H1 (cell line): ENCODE measurements around the gene HDAC10. TPM values are rescaled to one million over a fixed set of nuclear protein-coding genes. Genes with fewer than 3 reads are reported as not detected.

ENCODE experiments used
- CHD7 ChIP-seq: fragments of 300-600 bp; sonication (generic); IDR thresholded peaks from 2 replicates; pipeline ENCODE4 v1.7.1; 2012; ENCODE audit warnings: low read length, moderate library complexity, mild to moderate bottlenecking, inconsistent platforms; ENCODE audit not compliant: insufficient replicate concordance
- GTF2F1 ChIP-seq: IDR thresholded peaks from 2 replicates; pipeline ENCODE4 v1.6.1; 2012; ENCODE audit warnings: low read depth, low read length, improper control_type of control experiment, borderline replicate concordance
- JUN ChIP-seq: IDR thresholded peaks from 2 replicates; pipeline ENCODE4 v1.6.1; 2011; ENCODE audit warnings: low read depth, mild to moderate bottlenecking, improper control_type of control experiment, low read length
- NANOG ChIP-seq: IDR thresholded peaks from 2 replicates; pipeline ENCODE4 v1.6.1; 2011; ENCODE audit warnings: low read length, low read depth, mild to moderate bottlenecking, inconsistent platforms; ENCODE audit not compliant: insufficient read depth, poor library complexity, severe bottlenecking
- SAP30 ChIP-seq: fragments of 300-600 bp; sonication (generic); IDR thresholded peaks from 2 replicates; pipeline ENCODE4 v1.7.1; 2012; ENCODE audit warnings: low read length, moderate library complexity, mild to moderate bottlenecking, inconsistent platforms; ENCODE audit not compliant: insufficient read depth, insufficient replicate concordance
- YY1 ChIP-seq: IDR thresholded peaks from 2 replicates; pipeline ENCODE4 v1.6.1; 2011; ENCODE audit warnings: low read depth, mild to moderate bottlenecking, low read length
- polyA plus RNA-seq, 7 experiments: library from polyadenylated mRNA; depleted of rRNA in 3 of 7; stranded (reverse) in 5 of 7; unstranded in 2 of 7; fragments of >200 nt in 5 of 7; fragments of 200-250 nt in 2 of 7; gene quantifications; 1 replicate in 5 of 7; 2 replicates in 1 of 7; 4 replicates in 1 of 7; pipeline versions ENCODE4 v1.2.1 to v1.2.3, GENCODE V29; 2011 to 2013; ENCODE audit warnings: missing spikeins in 2 of 7, mixed read lengths in 2 of 7
- total RNA-seq: library from RNA; stranded (reverse); fragmentation: NEBNext Ultra II Directional; extraction: Animal tissue kit (Norgen Biotek cat#: 25700); gene quantifications from 2 replicates; pipeline ENCODE4 v1.2.1, GENCODE V29; 2021
- TF ChIP-seq, protein P1 (sequence below): IDR thresholded peaks from 2 replicates; pipeline ENCODE4 v1.6.1; 2012; ENCODE audit warnings: low read length, inconsistent platforms

Gene HDAC10
- total and polyA plus RNA-seq, 2 of the 8 experiments (the other 6 are each of a cell fraction or from before 2014, with no cell fraction given): 11.2 to 26.4 TPM

DNA sequence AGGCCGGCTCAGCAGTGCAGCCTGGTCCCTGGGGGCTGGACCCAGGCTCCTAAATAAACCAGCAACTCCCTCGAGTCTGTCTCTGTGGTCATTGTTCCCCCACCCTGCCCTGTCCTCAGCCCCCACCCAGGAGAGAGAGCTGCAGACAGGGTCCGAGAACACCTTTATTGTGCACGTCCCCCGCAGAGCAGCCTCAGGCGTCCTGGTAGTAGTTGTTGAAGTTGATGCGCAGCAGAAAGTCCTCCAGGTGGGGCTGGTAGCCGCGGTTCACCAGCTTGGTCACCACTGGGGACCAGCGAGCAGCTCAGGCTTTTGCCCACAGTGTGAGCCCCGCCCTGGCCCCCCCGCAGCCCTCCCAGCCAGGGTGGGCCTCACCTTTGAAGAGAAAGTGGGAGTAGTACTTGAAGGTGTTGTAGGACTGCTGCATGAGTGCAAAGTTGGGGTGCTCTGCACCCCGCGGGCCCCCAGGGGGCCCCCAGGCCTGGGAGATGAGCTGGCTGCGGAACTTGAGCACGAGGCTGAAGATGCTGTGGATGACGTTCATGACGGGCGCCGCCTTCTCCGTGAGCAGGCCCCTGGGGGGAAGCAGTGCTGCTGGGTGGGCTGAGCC, 33.4 kb downstream of the HDAC10 start (continued):
- TF ChIP-seq, protein P1, sequence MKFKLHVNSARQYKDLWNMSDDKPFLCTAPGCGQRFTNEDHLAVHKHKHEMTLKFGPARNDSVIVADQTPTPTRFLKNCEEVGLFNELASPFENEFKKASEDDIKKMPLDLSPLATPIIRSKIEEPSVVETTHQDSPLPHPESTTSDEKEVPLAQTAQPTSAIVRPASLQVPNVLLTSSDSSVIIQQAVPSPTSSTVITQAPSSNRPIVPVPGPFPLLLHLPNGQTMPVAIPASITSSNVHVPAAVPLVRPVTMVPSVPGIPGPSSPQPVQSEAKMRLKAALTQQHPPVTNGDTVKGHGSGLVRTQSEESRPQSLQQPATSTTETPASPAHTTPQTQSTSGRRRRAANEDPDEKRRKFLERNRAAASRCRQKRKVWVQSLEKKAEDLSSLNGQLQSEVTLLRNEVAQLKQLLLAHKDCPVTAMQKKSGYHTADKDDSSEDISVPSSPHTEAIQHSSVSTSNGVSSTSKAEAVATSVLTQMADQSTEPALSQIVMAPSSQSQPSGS: no peak
- TF ChIP-seq NANOG (no peak), JUN (no peak), SAP30 (no peak), YY1 (no peak), CHD7 (no peak), GTF2F1 (no peak)
- TF ChIP-seq, all 59 proteins: peak for 0
